Measurements from ENCODE around the gene GALNTL6.

GRCh38 chr4:172393220-172393619 is 580.0 kb downstream of the GALNTL6 start:
- no peak for TF ChIP-seq CTCF (IDR thresholded peaks at IDR 0.05; ENCODE audit: extremely low read depth in 1 of 2, insufficient read depth in 1 of 2, low read depth in 1 of 2, low read length in 2 of 2)
- TF ChIP-seq POLR2AphosphoS5 (IDR thresholded peaks at IDR 0.05; ENCODE audit: insufficient read depth, low read depth, low read length), result no peak
- no peak for TF ChIP-seq POLR2A (IDR thresholded peaks at IDR 0.05; ENCODE audit: low read depth, low read length)
- no peak for TF ChIP-seq EZH2 (IDR thresholded peaks at IDR 0.05; ENCODE audit: borderline replicate concordance, low read depth, low read length, severe bottlenecking)

All from endothelial cell of umbilical vein (primary cell).